PC-9 (cell line): ENCODE measurements around the gene ERC1.

Source experiments
- EZH2 ChIP-seq: fragments of 200-600 bp; sonication (generic); IDR thresholded peaks from 2 replicates; pipeline ENCODE4 v1.8.0; 2017; ENCODE audit warnings: antibody characterized with exemption, low read depth
- TF ChIP-seq, protein P1 (sequence below): fragments of 200-600 bp; sonication (generic); conservative IDR thresholded peaks from 2 replicates; pipeline ENCODE4 v1.6.1; 2017; ENCODE audit warnings: mixed run types, antibody characterized with exemption, mild to moderate bottlenecking, moderate library complexity

DNA sequence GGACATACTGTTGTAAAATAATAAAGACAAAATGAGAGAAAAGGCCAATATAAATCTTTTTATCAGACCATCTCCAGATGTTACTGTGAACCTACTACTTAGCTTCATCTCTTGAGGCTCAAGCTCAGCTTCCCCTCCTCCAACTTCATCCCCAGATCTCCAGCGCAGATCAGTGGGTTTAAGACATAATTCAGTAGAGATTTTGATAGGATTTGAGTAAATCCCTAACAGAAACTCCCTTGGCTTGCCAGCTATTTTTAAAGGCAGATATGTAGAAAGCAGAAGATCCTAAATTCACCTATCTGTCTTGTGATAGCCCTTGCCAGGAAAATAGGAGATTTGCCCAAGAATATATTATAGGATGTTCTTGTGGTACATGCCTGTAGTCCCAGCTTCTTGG is 366.7 kb downstream of the ERC1 start:
- TF ChIP-seq, protein P1, sequence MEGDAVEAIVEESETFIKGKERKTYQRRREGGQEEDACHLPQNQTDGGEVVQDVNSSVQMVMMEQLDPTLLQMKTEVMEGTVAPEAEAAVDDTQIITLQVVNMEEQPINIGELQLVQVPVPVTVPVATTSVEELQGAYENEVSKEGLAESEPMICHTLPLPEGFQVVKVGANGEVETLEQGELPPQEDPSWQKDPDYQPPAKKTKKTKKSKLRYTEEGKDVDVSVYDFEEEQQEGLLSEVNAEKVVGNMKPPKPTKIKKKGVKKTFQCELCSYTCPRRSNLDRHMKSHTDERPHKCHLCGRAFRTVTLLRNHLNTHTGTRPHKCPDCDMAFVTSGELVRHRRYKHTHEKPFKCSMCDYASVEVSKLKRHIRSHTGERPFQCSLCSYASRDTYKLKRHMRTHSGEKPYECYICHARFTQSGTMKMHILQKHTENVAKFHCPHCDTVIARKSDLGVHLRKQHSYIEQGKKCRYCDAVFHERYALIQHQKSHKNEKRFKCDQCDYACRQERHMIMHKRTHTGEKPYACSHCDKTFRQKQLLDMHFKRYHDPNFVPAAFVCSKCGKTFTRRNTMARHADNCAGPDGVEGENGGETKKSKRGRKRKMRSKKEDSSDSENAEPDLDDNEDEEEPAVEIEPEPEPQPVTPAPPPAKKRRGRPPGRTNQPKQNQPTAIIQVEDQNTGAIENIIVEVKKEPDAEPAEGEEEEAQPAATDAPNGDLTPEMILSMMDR = no peak
- TF ChIP-seq EZH2 = no peak
